Measurements from ENCODE around the gene BPIFB4.

Gene BPIFB4

GRCh38 chr20:33079259-33079658, at the start of gene BPIFB4:
TSS of gene BPIFB4 (plus strand) at chr20:33079643. CDS start at chr20:33081527, 1,884 bp downstream.
- DNase-seq (ENCODE audit: low read depth), result no peak
- H3K4me3 ChIP-seq (ENCODE audit: low read depth, low read length), result no peak within 1 kb of the TSS
- TF ChIP-seq CTCF (IDR thresholded peaks at IDR 0.05; ENCODE audit: low read depth, low read length, missing control alignments), result no peak
- in situ Hi-C loops (cut with HindIII; ENCODE audit: low sequenced_read_pairs), result loop anchor here (5.0 kb wide), 1 partner anchor 177 kb away; no protein-coding TSS in a partner anchor

DNA sequence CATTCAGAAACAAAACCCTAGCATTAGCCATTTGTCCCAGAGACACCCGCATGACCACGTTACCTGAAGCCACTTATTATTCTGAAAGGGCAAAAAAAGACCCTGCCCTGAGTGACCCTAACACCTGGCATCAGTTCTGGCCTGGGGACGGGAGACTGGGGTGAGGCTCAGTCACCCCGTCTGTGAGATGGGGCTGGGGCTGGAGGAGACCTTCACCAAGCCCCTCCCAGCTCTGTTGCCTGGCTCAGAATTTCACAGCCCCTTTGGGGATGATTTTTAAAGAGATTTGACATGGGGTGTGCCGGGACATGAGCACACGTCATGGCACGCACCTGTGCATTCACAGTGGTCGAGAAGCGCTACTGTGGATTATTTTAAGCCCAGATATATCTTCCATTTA, 49.4 kb upstream of the BPIFB4 start:
- DNase-seq (ENCODE audit: low read depth), result no peak
- no peak for TF ChIP-seq CTCF (IDR thresholded peaks at IDR 0.05; ENCODE audit: low read depth, low read length, missing control alignments)
- H3K4me3 ChIP-seq (ENCODE audit: low read depth, low read length), result no peak overlapping the region
- in situ Hi-C loops (cut with HindIII; ENCODE audit: low sequenced_read_pairs), result no loop called here

GRCh38 chr20:33030569-33030968, 48.9 kb upstream of the BPIFB4 start:
- no peak for TF ChIP-seq CTCF (IDR thresholded peaks at IDR 0.05; ENCODE audit: low read depth, low read length, missing control alignments)
- in situ Hi-C loops (cut with HindIII; ENCODE audit: low sequenced_read_pairs), result no loop called here
- H3K4me3 ChIP-seq (ENCODE audit: low read depth, low read length), result no peak overlapping the region
- DNase-seq (ENCODE audit: low read depth), result no peak

DNA sequence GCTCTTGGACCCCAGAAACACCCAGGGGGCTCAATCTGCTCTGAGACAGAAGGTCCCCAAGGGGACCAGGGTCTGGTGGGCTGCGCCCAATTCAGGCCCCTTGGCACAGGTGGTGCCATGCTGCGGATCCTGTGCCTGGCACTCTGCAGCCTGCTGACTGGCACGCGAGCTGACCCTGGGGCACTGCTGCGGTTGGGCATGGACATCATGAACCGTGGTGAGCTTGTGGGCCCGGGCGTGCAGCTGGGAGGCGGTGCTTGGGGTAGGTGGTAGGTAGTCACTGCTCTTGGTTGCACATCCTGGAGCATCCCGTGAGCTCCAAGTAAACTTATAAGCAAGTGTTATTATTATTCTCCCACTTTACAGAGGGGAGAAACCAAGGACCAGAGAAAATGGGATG, 47.9 kb upstream of the BPIFB4 start, which contains the start of gene BPIFB6:
BPIFB6 (plus strand) TSS at position 118 of the 400 bp plus-strand sequence; CDS start at position 118, 0 bp downstream.
- in situ Hi-C loops (cut with HindIII; ENCODE audit: low sequenced_read_pairs), result no loop called here
- no peak within 1 kb of the TSS for H3K4me3 ChIP-seq (ENCODE audit: low read depth, low read length)
- no peak for TF ChIP-seq CTCF (IDR thresholded peaks at IDR 0.05; ENCODE audit: low read depth, low read length, missing control alignments)
- no peak for DNase-seq (ENCODE audit: low read depth)

DNA sequence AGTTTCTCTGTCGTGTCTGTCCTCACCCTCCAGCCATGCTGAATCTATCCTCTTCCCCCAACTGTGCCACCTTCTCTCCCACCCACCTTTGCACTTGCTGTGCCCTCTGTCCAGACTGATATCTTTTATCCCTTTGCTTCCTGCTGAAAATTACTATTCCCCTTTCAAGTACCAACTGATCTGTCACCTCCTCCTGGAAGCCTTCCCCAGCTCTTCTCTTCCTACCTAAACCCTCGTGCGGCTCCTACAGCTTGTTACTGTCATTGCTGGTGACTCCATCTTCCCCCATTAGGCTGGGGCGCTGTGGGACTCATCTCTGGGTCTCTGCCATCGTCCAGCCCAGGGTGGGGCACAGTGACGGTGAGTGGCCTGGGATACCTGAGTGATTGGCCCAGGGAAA, 46.9 kb upstream of the BPIFB4 start:
- in situ Hi-C loops (cut with HindIII; ENCODE audit: low sequenced_read_pairs), result no loop called here
- no peak for DNase-seq (ENCODE audit: low read depth)
- no peak overlapping the region for H3K4me3 ChIP-seq (ENCODE audit: low read depth, low read length)
- TF ChIP-seq CTCF (IDR thresholded peaks at IDR 0.05; ENCODE audit: low read depth, low read length, missing control alignments), result no peak

DNA sequence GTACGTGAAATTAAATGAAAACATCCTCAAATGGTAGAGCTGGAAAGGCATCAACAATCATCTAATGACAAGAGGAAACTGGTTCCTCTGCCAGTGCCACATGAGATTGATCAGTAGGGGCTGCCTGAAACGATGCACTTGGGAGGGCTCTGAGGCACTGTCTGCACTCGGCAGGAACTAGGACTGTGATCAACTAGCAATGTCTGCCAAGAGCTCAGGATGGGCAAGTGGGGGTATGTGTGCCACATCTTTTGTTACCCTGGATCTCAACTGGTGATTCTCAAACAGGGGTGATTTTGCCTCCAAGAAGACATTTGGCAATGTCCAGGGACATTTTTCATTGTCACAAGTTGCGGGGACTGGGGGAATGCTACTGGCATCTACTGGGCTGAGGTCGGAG, 46.1 kb upstream of the BPIFB4 start:
- H3K4me3 ChIP-seq (ENCODE audit: low read depth, low read length), result no peak overlapping the region
- no peak for TF ChIP-seq CTCF (IDR thresholded peaks at IDR 0.05; ENCODE audit: low read depth, low read length, missing control alignments)
- DNase-seq (ENCODE audit: low read depth), result no peak
- in situ Hi-C loops (cut with HindIII; ENCODE audit: low sequenced_read_pairs), result no loop called here

GRCh38 chr20:33034115-33034514, 45.3 kb upstream of the BPIFB4 start:
- in situ Hi-C loops (cut with HindIII; ENCODE audit: low sequenced_read_pairs), result no loop called here
- no peak for TF ChIP-seq CTCF (IDR thresholded peaks at IDR 0.05; ENCODE audit: low read depth, low read length, missing control alignments)
- DNase-seq (ENCODE audit: low read depth), result no peak
- H3K4me3 ChIP-seq (ENCODE audit: low read depth, low read length), result no peak overlapping the region

All from astrocyte of the cerebellum (primary cell).